ENCODE measurements around the gene PRR7. TPM values are rescaled to one million over a fixed set of nuclear protein-coding genes. Genes with fewer than 3 reads are reported as not detected.

PRR7 gene
- total and polyA plus RNA-seq, 2 donors: 1.6 to 3.6 TPM

DNA sequence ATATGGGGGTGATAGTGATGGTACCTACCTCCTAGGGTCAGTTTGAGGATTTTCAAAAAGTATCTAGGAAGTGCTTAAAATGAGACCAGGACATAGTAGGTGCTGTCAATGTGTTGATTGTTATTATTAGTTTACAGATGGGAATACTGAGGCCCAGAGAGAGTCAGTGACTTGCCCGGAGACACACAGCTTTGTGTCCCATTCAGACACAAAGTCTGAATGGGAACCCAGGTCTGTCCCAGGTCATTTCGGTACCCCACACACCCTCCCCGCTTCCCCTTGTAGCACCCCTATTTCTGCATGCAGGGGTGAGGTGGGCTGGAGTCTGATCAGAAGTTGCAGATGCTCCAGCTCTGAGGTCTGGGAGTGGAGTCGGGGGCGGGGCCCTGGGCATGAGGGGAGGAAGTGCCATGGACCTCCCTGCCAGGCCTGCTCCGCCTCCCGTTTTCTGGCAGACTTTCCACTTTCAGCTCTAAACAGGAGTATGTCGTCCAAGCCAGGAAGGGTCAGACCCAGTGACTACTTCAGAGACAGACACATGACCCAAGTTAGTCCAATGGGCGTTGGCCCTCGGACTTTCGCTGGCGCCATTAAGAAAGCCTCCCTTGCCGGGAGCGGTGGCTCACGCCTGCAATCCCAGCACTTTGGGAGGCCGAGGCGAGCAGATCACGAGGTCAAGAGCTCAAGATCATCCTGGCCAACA is 30.1 kb downstream of the PRR7 start:
- Histone ChIP-seq H3K27ac (ENCODE audit: low read depth in 1 of 2, low read length in 1 of 2) (no peak overlapping the region), H3K27me3 (ENCODE audit: control insufficient read depth in 2 of 2, insufficient read depth in 1 of 2, low read length in 1 of 2) (peaks cover 0 to 8% of the 10 kb centered on the region in 2 donors), H3K4me1 (ENCODE audit: control insufficient read depth in 2 of 2, insufficient read depth in 2 of 2, low read length in 2 of 2) (peaks cover 28 to 64% of the 10 kb centered on the region in 2 donors), H3K36me3 (ENCODE audit: control insufficient read depth in 2 of 2, insufficient read depth in 2 of 2, low read length in 1 of 2) (no peaks in the 10 kb centered on the region), H3K4me3 (ENCODE audit: low read length in 2 of 2) (no peak overlapping the region), H3K9me3 (ENCODE audit: control insufficient read depth in 2 of 2, insufficient read depth in 1 of 2, low read length in 1 of 2) (peaks cover 0 to 3% of the 10 kb centered on the region in 2 donors)
- DNase-seq (ENCODE audit: low read depth in 6 of 9, low spot score in 9 of 9): no peak
- 97% methylated on average over 18 of the region's 18 CpGs for WGBS

DNA sequence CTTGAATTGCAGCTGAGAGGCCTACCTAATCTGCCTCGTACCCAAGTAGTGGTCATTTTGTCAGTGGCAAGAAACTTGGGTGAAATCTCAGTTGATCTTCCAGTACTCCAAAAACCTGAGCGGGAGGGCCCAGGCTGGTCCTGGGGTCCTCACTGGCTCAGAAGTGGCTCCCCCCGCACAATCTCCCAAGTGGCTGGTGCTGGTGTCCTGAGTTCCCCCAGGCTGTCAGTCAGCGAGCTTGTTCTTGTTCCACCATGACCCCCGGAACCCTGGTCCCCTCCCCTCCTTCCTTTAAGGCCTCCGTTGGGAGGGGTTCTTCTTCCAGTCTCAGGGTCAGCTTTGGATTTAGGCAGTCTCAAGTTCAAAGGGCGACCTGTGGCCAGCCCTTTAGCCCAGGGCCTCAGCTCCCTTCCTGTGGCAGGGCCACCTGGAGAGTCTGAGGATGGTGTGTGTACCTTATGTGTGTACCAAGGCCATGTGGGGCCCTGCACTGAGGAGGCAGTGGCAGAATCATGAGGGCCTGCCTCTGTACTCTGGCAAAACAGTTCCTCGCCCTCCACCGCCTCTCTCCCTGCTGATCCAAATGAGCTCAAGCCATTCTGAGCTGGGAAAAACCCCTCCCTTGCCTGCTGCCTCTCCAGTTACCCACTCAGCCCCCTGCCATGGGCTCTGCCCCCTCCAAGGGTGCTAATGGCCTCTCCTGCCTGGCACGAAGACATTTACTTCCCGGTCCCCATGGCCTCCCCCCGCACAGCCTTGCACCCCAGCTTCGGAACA is 31.3 kb downstream of the PRR7 start:
- Histone ChIP-seq H3K4me1 (ENCODE audit: control insufficient read depth in 2 of 2, insufficient read depth in 2 of 2, low read length in 2 of 2) (peaks cover 19 to 54% of the 10 kb centered on the region in 2 donors), H3K9me3 (ENCODE audit: control insufficient read depth in 2 of 2, insufficient read depth in 1 of 2, low read length in 1 of 2) (no peaks in the 10 kb centered on the region), H3K27ac (ENCODE audit: low read depth in 1 of 2, low read length in 1 of 2) (no peak overlapping the region), H3K27me3 (ENCODE audit: control insufficient read depth in 2 of 2, insufficient read depth in 1 of 2, low read length in 1 of 2) (peaks cover 0 to 8% of the 10 kb centered on the region in 2 donors), H3K4me3 (ENCODE audit: low read length in 2 of 2) (no peak overlapping the region), H3K36me3 (ENCODE audit: control insufficient read depth in 2 of 2, insufficient read depth in 2 of 2, low read length in 1 of 2) (no peaks in the 10 kb centered on the region)
- 96% methylated on average over 13 of the region's 13 CpGs for WGBS
- DNase-seq (ENCODE audit: low read depth in 6 of 9, low spot score in 9 of 9): no peak

DNA sequence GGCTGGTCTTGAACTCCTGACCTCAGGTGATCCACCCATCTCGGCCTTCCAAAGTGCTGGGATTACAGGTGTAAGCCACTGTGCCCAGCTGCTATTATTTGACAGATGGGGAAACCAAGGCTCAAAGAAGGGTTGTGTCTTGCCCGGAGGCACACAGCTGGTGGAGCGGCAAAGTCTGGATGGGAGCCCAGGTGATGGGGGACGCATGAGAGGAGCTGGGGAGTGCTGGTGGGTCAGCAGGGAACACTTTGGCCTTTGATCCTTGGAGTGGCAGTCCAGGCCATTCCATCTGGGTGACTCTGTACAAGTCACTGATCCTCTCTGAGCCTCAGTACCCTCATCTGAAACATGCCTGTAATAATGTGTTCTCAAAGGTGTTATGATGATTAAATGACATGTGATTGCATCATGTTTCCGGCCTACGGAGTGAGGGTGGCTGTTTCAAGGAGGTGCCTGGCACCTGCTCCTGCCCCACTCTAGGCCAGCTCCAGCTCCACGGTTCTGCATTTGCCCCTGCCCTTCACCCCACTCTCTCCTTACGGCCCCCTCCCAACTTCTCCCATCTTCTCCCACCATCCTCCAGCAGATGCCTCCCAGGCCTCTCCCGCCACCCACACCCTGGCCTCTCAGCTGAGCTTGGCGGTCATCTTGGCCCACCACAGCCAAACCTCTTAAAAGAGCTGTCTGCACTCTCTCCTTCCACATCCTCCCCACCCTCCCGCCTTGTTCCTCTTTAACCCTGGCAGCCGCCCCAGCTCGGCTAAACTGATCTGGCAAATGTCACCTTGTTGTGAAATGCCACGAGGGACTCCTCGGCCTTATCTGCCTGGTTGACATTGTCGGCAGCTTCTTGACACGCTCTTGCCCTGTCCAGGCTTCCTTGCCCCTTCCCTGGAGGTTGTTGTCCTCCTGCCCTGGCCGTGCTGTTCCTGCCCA is 32.4 kb downstream of the PRR7 start:
- peaks cover 19 to 59% of the 10 kb centered on the region in 2 donors for H3K4me1 ChIP-seq (ENCODE audit: control insufficient read depth in 2 of 2, insufficient read depth in 2 of 2, low read length in 2 of 2)
- peak in 3 of 9 donors; percentile 32 to 75 (median 53) for DNase-seq (ENCODE audit: low read depth in 6 of 9, low spot score in 9 of 9)
- H3K27ac ChIP-seq (ENCODE audit: low read depth in 1 of 2, low read length in 1 of 2): peak overlapping the region; percentile 78 to 91
- 30% methylated on average over 18 of the region's 18 CpGs for WGBS
- no peaks in the 10 kb centered on the region for H3K9me3 ChIP-seq (ENCODE audit: control insufficient read depth in 2 of 2, insufficient read depth in 1 of 2, low read length in 1 of 2)
- H3K27me3 ChIP-seq (ENCODE audit: control insufficient read depth in 2 of 2, insufficient read depth in 1 of 2, low read length in 1 of 2): peaks cover 0 to 7% of the 10 kb centered on the region in 2 donors
- no peaks in the 10 kb centered on the region for H3K36me3 ChIP-seq (ENCODE audit: control insufficient read depth in 2 of 2, insufficient read depth in 2 of 2, low read length in 1 of 2)
- no peak overlapping the region for H3K4me3 ChIP-seq (ENCODE audit: low read length in 2 of 2)

DNA sequence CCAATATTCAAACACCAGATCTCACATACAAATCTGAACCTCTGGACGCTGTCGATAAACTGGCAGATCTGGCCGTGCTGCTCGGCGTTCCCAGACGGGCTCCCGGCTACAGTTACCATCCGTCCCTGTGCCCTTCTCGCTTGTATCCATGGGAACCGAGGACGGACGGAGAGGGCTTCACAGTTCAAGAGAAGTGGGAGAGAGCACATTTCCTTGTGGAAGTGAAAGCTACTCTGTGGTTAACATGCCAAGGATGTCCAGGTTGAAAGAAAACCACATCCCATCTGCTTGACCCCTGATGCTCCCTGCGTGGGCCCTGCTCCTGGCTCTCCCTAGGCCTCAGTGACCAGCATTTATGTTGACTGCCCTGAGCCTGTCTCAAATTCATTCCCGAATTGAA is 33.2 kb downstream of the PRR7 start:
- Histone ChIP-seq H3K9me3 (ENCODE audit: control insufficient read depth in 2 of 2, insufficient read depth in 1 of 2, low read length in 1 of 2) (no peaks in the 10 kb centered on the region), H3K27me3 (ENCODE audit: control insufficient read depth in 2 of 2, insufficient read depth in 1 of 2, low read length in 1 of 2) (peaks cover 0 to under 1% of the 10 kb centered on the region in 2 donors), H3K4me1 (ENCODE audit: control insufficient read depth in 2 of 2, insufficient read depth in 2 of 2, low read length in 2 of 2) (peaks cover 17 to 51% of the 10 kb centered on the region in 2 donors), H3K4me3 (ENCODE audit: low read length in 2 of 2) (no peak overlapping the region), H3K36me3 (ENCODE audit: control insufficient read depth in 2 of 2, insufficient read depth in 2 of 2, low read length in 1 of 2) (no peaks in the 10 kb centered on the region), H3K27ac (ENCODE audit: low read depth in 1 of 2, low read length in 1 of 2) (peak overlapping the region in 1 of 2 donors; percentile 38)
- whole genome bisulfite sequencing: 84% methylated on average over 14 of the region's 14 CpGs
- no peak for DNase-seq (ENCODE audit: low read depth in 6 of 9, low spot score in 9 of 9)

DNA sequence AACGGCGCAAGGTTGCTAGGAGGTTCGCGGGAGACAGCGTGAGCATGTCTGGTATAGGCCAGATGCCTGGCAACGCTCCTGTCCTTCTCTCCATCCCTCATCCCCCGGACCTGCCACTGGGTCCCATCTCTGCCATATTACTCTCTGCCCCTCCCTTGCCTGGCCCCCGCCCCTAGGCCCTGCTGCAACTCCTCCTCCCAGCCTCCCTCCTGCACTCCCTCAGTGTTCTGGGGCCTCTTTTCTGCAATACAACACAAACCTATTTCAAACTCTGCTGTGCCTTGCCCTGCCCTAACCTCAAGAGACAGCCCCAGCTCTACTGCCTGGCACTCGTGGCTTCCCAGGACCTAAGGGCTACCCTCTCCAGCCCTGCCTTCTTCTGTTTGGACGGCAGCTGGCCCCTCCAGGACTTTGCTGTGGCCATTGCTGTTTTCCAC is 35.8 kb downstream of the PRR7 start:
- Histone ChIP-seq H3K27ac (ENCODE audit: low read depth in 1 of 2, low read length in 1 of 2) (no peak overlapping the region), H3K27me3 (ENCODE audit: control insufficient read depth in 2 of 2, insufficient read depth in 1 of 2, low read length in 1 of 2) (no peaks in the 10 kb centered on the region), H3K36me3 (ENCODE audit: control insufficient read depth in 2 of 2, insufficient read depth in 2 of 2, low read length in 1 of 2) (no peaks in the 10 kb centered on the region), H3K4me3 (ENCODE audit: low read length in 2 of 2) (no peak overlapping the region), H3K9me3 (ENCODE audit: control insufficient read depth in 2 of 2, insufficient read depth in 1 of 2, low read length in 1 of 2) (no peaks in the 10 kb centered on the region), H3K4me1 (ENCODE audit: control insufficient read depth in 2 of 2, insufficient read depth in 2 of 2, low read length in 2 of 2) (peaks cover 11 to 30% of the 10 kb centered on the region in 2 donors)
- no peak for DNase-seq (ENCODE audit: low read depth in 6 of 9, low spot score in 9 of 9)
- 96% methylated on average over 10 of the region's 10 CpGs for WGBS

DNA sequence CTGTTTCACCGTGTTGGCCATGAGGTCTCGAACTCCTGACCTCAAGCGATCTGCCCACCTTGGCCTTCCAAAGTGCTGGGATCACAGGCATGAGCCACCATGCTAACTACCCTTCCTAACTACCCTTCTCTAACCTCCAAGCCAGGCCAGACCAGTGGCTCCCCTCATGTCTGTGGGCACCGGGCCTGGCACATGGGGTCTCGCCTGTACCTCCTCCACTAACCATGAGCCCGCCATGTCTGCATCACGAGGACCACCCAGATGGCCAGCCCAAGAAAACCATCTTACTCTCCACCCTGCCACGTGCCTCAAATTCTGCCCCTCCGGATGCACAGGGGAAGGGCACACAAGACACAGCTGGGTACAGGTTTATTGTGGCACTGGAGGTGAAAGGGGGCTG is 36.4 kb downstream of the PRR7 start:
- no peaks in the 10 kb centered on the region for H3K36me3 ChIP-seq (ENCODE audit: control insufficient read depth in 2 of 2, insufficient read depth in 2 of 2, low read length in 1 of 2)
- DNase-seq (ENCODE audit: low read depth in 6 of 9, low spot score in 9 of 9): no peak
- H3K9me3 ChIP-seq (ENCODE audit: control insufficient read depth in 2 of 2, insufficient read depth in 1 of 2, low read length in 1 of 2): no peaks in the 10 kb centered on the region
- no peaks in the 10 kb centered on the region for H3K27me3 ChIP-seq (ENCODE audit: control insufficient read depth in 2 of 2, insufficient read depth in 1 of 2, low read length in 1 of 2)
- no peak overlapping the region for H3K27ac ChIP-seq (ENCODE audit: low read depth in 1 of 2, low read length in 1 of 2)
- peaks cover 11 to 25% of the 10 kb centered on the region in 2 donors for H3K4me1 ChIP-seq (ENCODE audit: control insufficient read depth in 2 of 2, insufficient read depth in 2 of 2, low read length in 2 of 2)
- 97% methylated on average over 9 of the region's 9 CpGs for WGBS
- H3K4me3 ChIP-seq (ENCODE audit: low read length in 2 of 2): no peak overlapping the region

DNA sequence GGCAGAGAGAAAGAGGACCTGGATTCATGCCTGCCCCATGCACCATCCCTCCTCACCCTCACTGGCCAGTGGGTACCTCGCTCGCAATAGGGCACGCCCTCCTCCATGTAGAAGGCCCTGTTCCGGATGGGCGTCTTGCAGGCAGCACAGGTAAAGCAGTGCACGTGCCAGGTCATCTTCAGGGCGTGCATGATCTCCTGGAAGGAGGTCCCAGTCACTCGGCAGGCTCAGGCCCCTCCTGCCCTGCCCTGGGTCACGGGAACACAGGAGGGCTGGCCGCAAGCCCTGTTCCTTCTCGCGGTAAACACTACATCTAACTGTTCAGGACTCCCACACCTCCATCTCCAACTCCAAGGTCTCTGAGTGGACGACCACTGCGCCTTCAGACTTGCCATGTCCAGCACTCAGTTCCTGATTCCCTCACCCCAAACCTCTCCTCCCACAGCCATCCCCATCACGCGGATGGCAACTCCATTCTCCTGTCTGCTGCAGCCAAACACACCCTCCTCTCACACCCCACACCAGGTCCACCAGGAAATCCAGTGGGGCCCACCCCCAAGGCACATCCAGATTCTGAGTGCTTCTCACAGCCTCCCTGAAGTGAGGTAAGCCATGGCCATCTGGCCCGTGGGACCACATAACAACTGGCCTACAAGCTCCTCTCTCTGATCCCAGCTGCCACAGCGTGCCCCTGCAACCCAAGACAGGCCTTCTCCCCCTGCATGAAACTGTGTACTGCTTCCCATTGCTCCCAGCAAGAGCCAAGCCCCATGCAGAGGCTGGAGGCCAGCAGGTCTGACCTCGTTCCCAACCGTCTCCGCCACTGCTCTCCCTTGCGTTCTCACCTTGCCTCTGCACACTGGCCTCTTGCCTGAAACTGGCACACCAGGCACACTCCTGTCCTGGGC is 37.6 kb downstream of the PRR7 start:
- Histone ChIP-seq H3K36me3 (ENCODE audit: control insufficient read depth in 2 of 2, insufficient read depth in 2 of 2, low read length in 1 of 2) (no peaks in the 10 kb centered on the region), H3K27ac (ENCODE audit: low read depth in 1 of 2, low read length in 1 of 2) (no peak overlapping the region), H3K4me1 (ENCODE audit: control insufficient read depth in 2 of 2, insufficient read depth in 2 of 2, low read length in 2 of 2) (peaks cover 3 to 14% of the 10 kb centered on the region in 2 donors), H3K9me3 (ENCODE audit: control insufficient read depth in 2 of 2, insufficient read depth in 1 of 2, low read length in 1 of 2) (no peaks in the 10 kb centered on the region), H3K4me3 (ENCODE audit: low read length in 2 of 2) (no peak overlapping the region), H3K27me3 (ENCODE audit: control insufficient read depth in 2 of 2, insufficient read depth in 1 of 2, low read length in 1 of 2) (no peaks in the 10 kb centered on the region)
- 95% methylated on average over 22 of the region's 22 CpGs for WGBS
- no peak for DNase-seq (ENCODE audit: low read depth in 6 of 9, low spot score in 9 of 9)

DNA sequence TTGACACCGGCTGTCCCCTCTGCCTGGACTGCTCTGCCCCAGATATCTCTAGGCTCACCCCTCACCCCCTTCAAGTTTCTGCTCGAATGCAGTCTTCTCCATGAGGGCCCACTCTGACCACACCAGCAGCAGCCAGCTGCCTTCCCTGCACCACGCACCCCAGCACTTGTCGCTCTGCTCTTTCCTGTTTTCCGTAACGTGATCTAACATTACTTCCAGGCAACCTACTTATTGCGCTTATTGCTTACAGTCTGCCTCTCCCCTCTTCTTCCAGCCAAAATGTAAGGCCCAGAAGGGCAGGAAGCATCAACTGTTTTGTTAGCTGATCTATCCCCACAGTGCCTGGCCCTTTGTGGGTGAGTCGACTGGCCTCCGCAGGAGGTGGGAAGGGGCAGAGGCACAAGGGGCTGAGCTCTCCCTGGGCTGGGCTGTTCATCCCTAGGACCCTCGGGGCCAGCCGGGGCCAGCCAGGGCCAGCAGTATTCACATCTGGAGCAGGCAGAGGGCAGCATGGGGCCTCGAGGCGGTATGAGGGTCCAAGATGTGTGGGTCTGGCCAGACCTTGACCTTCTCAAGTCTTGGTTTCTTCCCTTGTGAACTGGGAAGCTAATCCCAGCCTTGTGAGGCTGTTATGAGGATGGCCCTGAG is 38.4 kb downstream of the PRR7 start:
- WGBS: 83% methylated on average over 13 of the region's 13 CpGs
- Histone ChIP-seq H3K36me3 (ENCODE audit: control insufficient read depth in 2 of 2, insufficient read depth in 2 of 2, low read length in 1 of 2) (no peaks in the 10 kb centered on the region), H3K27ac (ENCODE audit: low read depth in 1 of 2, low read length in 1 of 2) (no peak overlapping the region)

More for the DNA sequence above, 38.4 kb downstream of the PRR7 start:
- no peak for DNase-seq (ENCODE audit: low read depth in 6 of 9, low spot score in 9 of 9)
- H3K9me3 ChIP-seq (ENCODE audit: control insufficient read depth in 2 of 2, insufficient read depth in 1 of 2, low read length in 1 of 2): no peaks in the 10 kb centered on the region
- no peak overlapping the region for H3K4me3 ChIP-seq (ENCODE audit: low read length in 2 of 2)
- H3K27me3 ChIP-seq (ENCODE audit: control insufficient read depth in 2 of 2, insufficient read depth in 1 of 2, low read length in 1 of 2): no peaks in the 10 kb centered on the region
- H3K4me1 ChIP-seq (ENCODE audit: control insufficient read depth in 2 of 2, insufficient read depth in 2 of 2, low read length in 2 of 2): peaks cover 0 to 7% of the 10 kb centered on the region in 2 donors
